Heart left ventricle (tissue), 13 donors: ENCODE data around the gene CTCF.

ENCODE experiments used
- POLR2A ChIP-seq, 2 donors: fragments of 450-650 bp; IDR thresholded peaks; one replicate each; pipeline ENCODE4 v1.6.1; 2017; ENCODE audit warnings: antibody characterized with exemption in 2 of 2, mild to moderate bottlenecking in 2 of 2, moderate library complexity in 2 of 2
- TF ChIP-seq, protein P1 (sequence below), 12 donors: fragments of 200-600 bp; sonication (generic) in 4 of 12; IDR thresholded peaks; one replicate each; pipeline versions ENCODE4 v1.5.0 to v1.8.0; 2018 to 2022; ENCODE audit warnings: antibody characterized with exemption in 12 of 12, mild to moderate bottlenecking in 5 of 12
- donor health status: ischemic (EF 13 %, LVEDD 7.1; RV severe dilation, severe dysfunction).
- donor health status: DM: no; HTN: yes; CAD: no.
- donor health status: DM: no; HTN: no; CAD: no.
- donor health status: ischemic (EF 25% LVEDD 6.9; RV normal size, moderate dysfunction).
- donor health status: ischemic (EF 25% LVEDD 5.7; RV mildly dilated, moderate dysfunction).
- donor health status: ischemic (EF 35%, LVEDD 5.7; RV mildly dilated, moderate dysfunction).
- donor health status: nonischemic (EF 11% LVEDD 7.7; RV severe dilation, severe dysfunction).
- donor health status: DM: yes; HTN: yes; CAD: no.
- donor health status: PGD.
- donor health status: ischemic (EF 29% LVEDD 5.4; RV normal size, mild dysfunction).
- donor health status: nonischemic (EF 23%, LVEDD 6.1; RV moderate dilation, normal function).

DNA sequence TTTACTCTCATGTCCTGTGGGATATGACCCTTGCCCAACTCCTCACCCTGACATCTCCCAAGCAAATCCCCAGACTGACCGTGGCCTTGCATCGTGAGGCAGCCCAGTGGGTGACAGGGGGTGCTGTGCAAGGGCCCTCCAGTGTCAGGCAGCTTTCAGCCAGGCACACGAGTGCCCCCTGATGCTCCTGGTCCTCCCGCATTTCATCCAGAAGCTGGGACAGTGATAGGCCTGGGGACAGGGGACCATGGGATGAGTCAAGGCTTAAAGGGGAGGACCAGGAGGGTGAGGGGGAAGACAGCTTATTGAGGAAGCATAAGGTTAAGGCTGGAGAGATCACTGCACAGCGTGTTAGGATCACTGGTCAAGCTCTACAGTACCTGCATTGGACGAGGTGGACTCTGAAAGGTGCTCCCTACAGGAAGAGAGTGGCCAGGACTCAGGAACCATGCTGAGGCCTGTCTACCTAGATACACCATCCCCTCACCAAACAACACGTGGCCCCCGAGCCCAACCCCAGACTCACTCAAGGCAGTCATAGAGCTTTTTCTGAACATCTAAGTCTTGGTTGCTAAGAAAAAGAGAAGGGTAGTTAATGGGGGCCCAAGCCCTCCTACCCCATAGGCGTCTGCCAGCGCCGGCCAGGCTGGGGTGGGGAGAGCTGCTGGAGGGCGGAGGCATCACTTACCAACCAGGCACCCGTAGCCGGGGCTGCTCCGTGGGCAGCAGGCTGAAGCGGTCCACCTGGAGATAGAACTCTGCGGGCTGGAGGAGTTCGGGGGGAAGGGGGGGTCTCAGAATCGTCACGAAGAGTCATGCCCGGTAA, 96.7 kb downstream of the CTCF start:
- TF ChIP-seq, protein P1, sequence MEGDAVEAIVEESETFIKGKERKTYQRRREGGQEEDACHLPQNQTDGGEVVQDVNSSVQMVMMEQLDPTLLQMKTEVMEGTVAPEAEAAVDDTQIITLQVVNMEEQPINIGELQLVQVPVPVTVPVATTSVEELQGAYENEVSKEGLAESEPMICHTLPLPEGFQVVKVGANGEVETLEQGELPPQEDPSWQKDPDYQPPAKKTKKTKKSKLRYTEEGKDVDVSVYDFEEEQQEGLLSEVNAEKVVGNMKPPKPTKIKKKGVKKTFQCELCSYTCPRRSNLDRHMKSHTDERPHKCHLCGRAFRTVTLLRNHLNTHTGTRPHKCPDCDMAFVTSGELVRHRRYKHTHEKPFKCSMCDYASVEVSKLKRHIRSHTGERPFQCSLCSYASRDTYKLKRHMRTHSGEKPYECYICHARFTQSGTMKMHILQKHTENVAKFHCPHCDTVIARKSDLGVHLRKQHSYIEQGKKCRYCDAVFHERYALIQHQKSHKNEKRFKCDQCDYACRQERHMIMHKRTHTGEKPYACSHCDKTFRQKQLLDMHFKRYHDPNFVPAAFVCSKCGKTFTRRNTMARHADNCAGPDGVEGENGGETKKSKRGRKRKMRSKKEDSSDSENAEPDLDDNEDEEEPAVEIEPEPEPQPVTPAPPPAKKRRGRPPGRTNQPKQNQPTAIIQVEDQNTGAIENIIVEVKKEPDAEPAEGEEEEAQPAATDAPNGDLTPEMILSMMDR (IDR thresholded peaks at IDR 0.05): no peak
- TF ChIP-seq POLR2A (IDR thresholded peaks at IDR 0.05): no peak
